AG04450 (cell line): Measurements from ENCODE around the gene SAFB2. TPM values are rescaled to one million over a fixed set of nuclear protein-coding genes. Genes with fewer than 3 reads are reported as not detected.

Source experiments
- CTCF ChIA-PET: fragments of 300-600, 350-600 bp; formaldehyde crosslinking; extraction: SDS; loops from one replicate; lab custom pipeline; 2022; ENCODE audit warnings: antibody characterized with exemption, inconsistent platforms; lab: Charles Lee
- POLR2A ChIA-PET: fragments of 350-600 bp; formaldehyde crosslinking; extraction: SDS; loops from one replicate; lab custom pipeline; 2021; ENCODE audit warnings: antibody characterized with exemption, inconsistent platforms; lab: Yijun Ruan, JAX
- DNase-seq: peaks from one replicate; pipeline ENCODE4 v3.0.0-alpha.2; 2011; ENCODE audit warnings: low read depth, low spot score
- H3K27ac ChIP-seq: one replicate; pipeline ENCODE4 v1.5.1; 2012; ENCODE audit warnings: low read depth, low read length, control low read depth
- H3K27me3 ChIP-seq: one replicate; pipeline ENCODE4 v1.6.0; 2012; ENCODE audit warnings: low read length; ENCODE audit not compliant: control insufficient read depth, insufficient read depth
- H3K4me3 ChIP-seq: 2 replicates; pipeline ENCODE4 v1.5.1; 2011; ENCODE audit warnings: mild to moderate bottlenecking, low read depth, low read length, control low read depth
- H3K9me3 ChIP-seq: 2 replicates; pipeline ENCODE4 v1.5.1; 2012; ENCODE audit warnings: low read length; ENCODE audit not compliant: control insufficient read depth, insufficient read depth
- polyA plus RNA-seq: library from polyadenylated mRNA; depleted of rRNA; stranded (reverse); fragments of >200 nt; gene quantifications from 2 replicates; pipeline ENCODE4 v1.2.3, GENCODE V29; 2011
- TF ChIP-seq, protein P1 (sequence below): IDR thresholded peaks from 2 replicates; pipeline ENCODE4 v1.5.1; 2011; ENCODE audit warnings: low read depth, low read length, control low read depth, inconsistent platforms

The SAFB2 gene
- polyA plus RNA-seq, 1 experiment: 24.4 TPM

DNA sequence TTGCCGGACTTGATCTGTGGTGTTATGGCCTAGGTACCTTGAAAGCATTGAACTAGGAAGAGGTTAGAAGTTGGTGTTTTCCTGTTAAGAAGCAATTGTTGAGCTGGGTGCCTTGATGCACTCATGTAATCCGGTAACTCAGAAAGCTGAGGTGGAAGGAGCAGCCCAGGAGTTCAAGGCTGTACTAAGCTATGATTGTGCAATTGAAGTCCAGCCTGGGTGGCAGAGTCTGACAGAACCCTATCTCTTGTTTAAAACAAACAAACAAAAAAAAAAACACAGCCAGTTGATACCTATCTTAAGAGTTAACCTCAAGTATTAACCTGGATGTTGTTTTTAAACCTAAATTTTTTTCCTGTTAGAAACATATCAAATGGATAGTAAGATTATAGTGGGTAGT, 19.6 kb upstream of the SAFB2 start:
- DNase-seq: no peak
- no peak overlapping the region for H3K4me3 ChIP-seq
- no peak overlapping the region for H3K27ac ChIP-seq
- no peaks in the 10 kb centered on the region for H3K27me3 ChIP-seq
- ChIA-PET POLR2A (interaction anchor here (0.8 kb wide), 1 partner anchor 19 kb away, joined by 4 read pairs; the partner anchor contains the start of genes SAFB and SAFB2), CTCF (interaction anchor here (0.9 kb wide), 1 partner anchor 45 kb away, joined by 3 read pairs; no protein-coding TSS in a partner anchor)
- TF ChIP-seq, protein P1, sequence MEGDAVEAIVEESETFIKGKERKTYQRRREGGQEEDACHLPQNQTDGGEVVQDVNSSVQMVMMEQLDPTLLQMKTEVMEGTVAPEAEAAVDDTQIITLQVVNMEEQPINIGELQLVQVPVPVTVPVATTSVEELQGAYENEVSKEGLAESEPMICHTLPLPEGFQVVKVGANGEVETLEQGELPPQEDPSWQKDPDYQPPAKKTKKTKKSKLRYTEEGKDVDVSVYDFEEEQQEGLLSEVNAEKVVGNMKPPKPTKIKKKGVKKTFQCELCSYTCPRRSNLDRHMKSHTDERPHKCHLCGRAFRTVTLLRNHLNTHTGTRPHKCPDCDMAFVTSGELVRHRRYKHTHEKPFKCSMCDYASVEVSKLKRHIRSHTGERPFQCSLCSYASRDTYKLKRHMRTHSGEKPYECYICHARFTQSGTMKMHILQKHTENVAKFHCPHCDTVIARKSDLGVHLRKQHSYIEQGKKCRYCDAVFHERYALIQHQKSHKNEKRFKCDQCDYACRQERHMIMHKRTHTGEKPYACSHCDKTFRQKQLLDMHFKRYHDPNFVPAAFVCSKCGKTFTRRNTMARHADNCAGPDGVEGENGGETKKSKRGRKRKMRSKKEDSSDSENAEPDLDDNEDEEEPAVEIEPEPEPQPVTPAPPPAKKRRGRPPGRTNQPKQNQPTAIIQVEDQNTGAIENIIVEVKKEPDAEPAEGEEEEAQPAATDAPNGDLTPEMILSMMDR: no peak
- H3K9me3 ChIP-seq: no peaks in the 10 kb centered on the region

DNA sequence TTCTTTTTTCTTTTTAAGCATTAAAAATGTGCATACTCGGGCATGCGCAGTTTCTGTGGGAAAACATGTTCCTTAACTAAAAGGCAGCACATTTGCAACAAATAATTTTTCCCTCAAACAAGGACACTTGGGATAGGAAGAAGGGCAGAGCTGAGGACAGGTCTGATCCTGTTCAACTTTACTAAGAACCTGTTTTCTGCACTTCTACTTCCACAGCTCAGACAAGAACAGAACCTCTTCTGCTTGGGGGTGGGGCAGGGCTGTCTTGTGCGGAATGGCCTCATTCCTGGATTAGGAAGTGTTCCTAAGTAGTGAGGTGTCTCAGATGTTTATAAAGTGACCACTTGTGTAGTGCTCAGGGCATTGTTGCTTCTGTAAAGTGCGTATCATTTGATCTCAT, 18.6 kb upstream of the SAFB2 start:
- Histone ChIP-seq H3K27me3 (no peaks in the 10 kb centered on the region), H3K9me3 (no peaks in the 10 kb centered on the region), H3K4me3 (no peak overlapping the region), H3K27ac (no peak overlapping the region)
- CTCF ChIA-PET: no interaction called here
- TF ChIP-seq, protein P1: no peak
- POLR2A ChIA-PET: no interaction called here
- no peak for DNase-seq

DNA sequence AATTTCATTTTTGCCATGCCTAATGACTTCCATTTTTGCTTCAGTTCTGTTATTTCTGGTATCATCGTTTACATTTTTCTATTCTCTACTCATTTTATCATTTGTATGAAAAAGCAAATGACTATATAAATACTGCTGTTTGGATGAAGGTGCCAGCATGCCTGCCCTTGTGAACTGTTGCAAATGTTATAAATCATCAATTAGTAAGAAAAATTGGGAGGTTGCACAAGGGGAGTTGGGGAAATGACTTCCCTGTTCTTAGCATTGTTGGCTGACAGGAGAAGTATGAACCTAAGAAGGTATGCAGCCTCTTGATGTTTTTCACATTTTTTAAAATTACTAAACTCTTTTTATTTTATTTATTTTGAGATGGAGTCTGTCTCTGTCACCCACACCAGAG, 15.4 kb upstream of the SAFB2 start:
- DNase-seq: no peak
- TF ChIP-seq, protein P1: no peak
- no peak overlapping the region for H3K27ac ChIP-seq
- CTCF ChIA-PET: no interaction called here
- H3K27me3 ChIP-seq: no peaks in the 10 kb centered on the region
- H3K4me3 ChIP-seq: no peak overlapping the region
- no peaks in the 10 kb centered on the region for H3K9me3 ChIP-seq
- POLR2A ChIA-PET: no interaction called here

DNA sequence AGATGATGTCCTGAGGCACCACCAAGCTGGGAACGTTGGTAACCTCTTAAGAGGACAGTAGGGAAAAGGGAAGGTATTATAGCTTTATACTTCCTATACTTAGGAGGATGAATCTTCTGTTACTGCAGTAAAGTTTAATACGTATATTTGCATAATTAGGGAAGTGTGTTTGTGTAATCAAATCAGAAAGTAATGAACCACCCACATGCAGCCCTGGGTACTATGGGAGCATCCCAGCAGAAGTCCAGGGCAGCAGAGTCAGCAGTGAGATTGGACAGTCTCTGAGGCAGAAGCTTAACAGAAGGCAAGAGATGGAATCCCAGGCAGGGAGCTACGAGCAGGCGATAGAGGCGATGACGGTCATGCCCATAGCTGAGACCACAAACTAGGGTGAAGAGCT, 12.9 kb upstream of the SAFB2 start:
- H3K27me3 ChIP-seq: no peaks in the 10 kb centered on the region
- TF ChIP-seq, protein P1: no peak
- POLR2A ChIA-PET: interaction anchor here (0.5 kb wide), 1 partner anchor 20 kb away, joined by 5 read pairs; no protein-coding TSS in a partner anchor

DNA sequence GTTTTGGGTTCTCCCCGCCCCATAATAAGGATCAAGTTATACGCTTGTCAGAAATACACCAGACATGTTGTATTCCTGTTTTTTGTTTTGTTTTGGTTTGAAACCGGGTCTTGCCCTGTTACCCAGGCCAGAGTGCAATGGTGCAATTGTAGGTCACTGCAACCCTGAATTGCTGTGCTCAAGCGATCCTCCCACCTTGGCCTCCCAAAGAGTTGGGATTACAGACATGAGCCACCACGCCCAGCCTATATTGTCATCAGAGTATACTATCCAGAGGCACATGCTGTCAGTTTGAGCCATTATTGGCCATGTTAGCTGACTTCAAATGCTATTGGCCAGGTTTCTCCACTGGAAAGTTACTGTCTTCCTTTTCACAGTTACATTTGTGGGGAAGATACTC, 10.1 kb upstream of the SAFB2 start:
- DNase-seq: no peak
- ChIA-PET POLR2A (no interaction called here), CTCF (interaction anchor here (1.5 kb wide), 1 partner anchor 57 kb away, joined by 4 read pairs; the partner anchor contains the start of gene RPL36)
- no peaks in the 10 kb centered on the region for H3K9me3 ChIP-seq
- TF ChIP-seq, protein P1: no peak
- H3K27me3 ChIP-seq: no peaks in the 10 kb centered on the region
- H3K27ac ChIP-seq: no peak overlapping the region
- H3K4me3 ChIP-seq: no peak overlapping the region

More for the DNA sequence above, 12.9 kb upstream of the SAFB2 start:
- CTCF ChIA-PET: no interaction called here
- no peak for DNase-seq
- Histone ChIP-seq H3K4me3 (no peak overlapping the region), H3K9me3 (no peaks in the 10 kb centered on the region), H3K27ac (no peak overlapping the region)
